Keratinocyte (primary cell): ENCODE data around the gene ZIC5. TPM values are rescaled to one million over a fixed set of nuclear protein-coding genes. Genes with fewer than 3 reads are reported as not detected.

Source experiments
- DNase-seq: peaks from one replicate; pipeline ENCODE4 v3.0.0-alpha.2; 2011; ENCODE audit warnings: low read depth, missing footprints, low spot score
- FAIRE-seq: peaks from 2 replicates; lab custom pipeline; 2011; peaks lifted over from hg19 to GRCh38; lab: Jason Lieb, UNC
- H2AFZ ChIP-seq: 2 replicates; pipeline ENCODE4 v1.6.0; 2012; ENCODE audit warnings: low read length, control low read depth, inconsistent platforms; ENCODE audit not compliant: control insufficient read depth
- H3K27ac ChIP-seq: 2 replicates; pipeline ENCODE4 v1.5.1; 2011; ENCODE audit warnings: low read length; ENCODE audit not compliant: control insufficient read depth, insufficient read depth
- H3K27me3 ChIP-seq: 3 replicates; pipeline ENCODE4 v1.6.0; 2011; ENCODE audit warnings: low read length; ENCODE audit not compliant: control insufficient read depth, insufficient read depth; ENCODE audit errors: extremely low read depth
- H3K36me3 ChIP-seq, 2 experiments: 2 replicates in 1 of 2; 3 replicates in 1 of 2; pipeline ENCODE4 v1.5.1; 2011; ENCODE audit warnings: low read length in 2 of 2, mild to moderate bottlenecking in 1 of 2; ENCODE audit not compliant: control insufficient read depth in 2 of 2, insufficient read depth in 2 of 2; ENCODE audit errors: extremely low read depth in 1 of 2
- H3K4me1 ChIP-seq: 3 replicates; pipeline ENCODE4 v1.5.1; 2011; ENCODE audit warnings: low read length; ENCODE audit not compliant: control insufficient read depth, insufficient read depth; ENCODE audit errors: extremely low read depth
- H3K4me2 ChIP-seq: 3 replicates; pipeline ENCODE4 v1.6.0; 2011; ENCODE audit warnings: low read depth, low read length; ENCODE audit not compliant: control insufficient read depth, insufficient read depth; ENCODE audit errors: extremely low read depth
- H3K4me3 ChIP-seq, 3 experiments: fragments of 200-600 bp in 1 of 3; sonication (generic) in 1 of 3; 2 replicates in 2 of 3; 3 replicates in 1 of 3; pipeline ENCODE4 v1.5.1; 2011 to 2016; ENCODE audit warnings: low read length in 3 of 3, mild to moderate bottlenecking in 3 of 3, control low read depth in 2 of 3, inconsistent platforms in 1 of 3, low read depth in 1 of 3, mixed read lengths in 1 of 3, mixed run types in 1 of 3, moderate library complexity in 1 of 3; ENCODE audit not compliant: control insufficient read depth in 2 of 3, insufficient read depth in 2 of 3; ENCODE audit errors: extremely low read depth in 1 of 3
- H3K79me2 ChIP-seq: 2 replicates; pipeline ENCODE4 v1.6.0; 2012; ENCODE audit warnings: low read length; ENCODE audit not compliant: control insufficient read depth, insufficient read depth
- H3K9ac ChIP-seq: 3 replicates; pipeline ENCODE4 v1.6.0; 2011; ENCODE audit warnings: low read length; ENCODE audit not compliant: control insufficient read depth, insufficient read depth; ENCODE audit errors: extremely low read depth
- H3K9me1 ChIP-seq: 3 replicates; pipeline ENCODE4 v1.6.0; 2011; ENCODE audit warnings: low read length; ENCODE audit not compliant: control insufficient read depth, insufficient read depth; ENCODE audit errors: extremely low read depth
- H3K9me3 ChIP-seq: 2 replicates; pipeline ENCODE4 v1.5.1; 2012; ENCODE audit warnings: low read depth, low read length; ENCODE audit not compliant: control insufficient read depth
- H4K20me1 ChIP-seq: 3 replicates; pipeline ENCODE4 v1.6.0; 2011; ENCODE audit warnings: low read length; ENCODE audit not compliant: control insufficient read depth, insufficient read depth; ENCODE audit errors: extremely low read depth
- CTCF ChIP-seq, 3 experiments: IDR thresholded peaks in 1 of 3; conservative IDR thresholded peaks in 1 of 3; optimal IDR thresholded peaks in 1 of 3; 2 replicates in 2 of 3; 3 replicates in 1 of 3; pipeline versions ENCODE3 to v1.5.1; 2011; ENCODE audit warnings: low read length in 3 of 3, mild to moderate bottlenecking in 3 of 3, moderate library complexity in 2 of 3, control low read depth in 1 of 3, inconsistent platforms in 1 of 3; ENCODE audit not compliant: insufficient read depth in 2 of 3; ENCODE audit errors: extremely low read depth in 1 of 3
- EZH2 ChIP-seq: IDR thresholded peaks from one replicate; pipeline ENCODE4 v1.6.1; 2012; ENCODE audit warnings: inconsistent platforms, mild to moderate bottlenecking, low read length, moderate library complexity
- dilution Hi-C: fragments of 300-500 bp; cut with MboI; formaldehyde crosslinking; loops from one replicate; pipeline ENCODE4 v1.7.0; 2020; ENCODE audit warnings: low sequenced_read_pairs; ENCODE audit not compliant: extremely low pct_ligation_motif_present
- polyA plus RNA-seq, 5 experiments: library from polyadenylated mRNA; depleted of rRNA in 3 of 5; stranded (reverse) in 3 of 5; stranded (forward) in 1 of 5; unstranded in 1 of 5; fragments of >200 nt; gene quantifications; 1 replicate in 1 of 5; 2 replicates in 3 of 5; 3 replicates in 1 of 5; pipeline versions ENCODE4 v1.2.1 to v1.2.3, GENCODE V29; 2011 to 2012; ENCODE audit warnings: missing spikeins in 2 of 5, low read depth in 1 of 5, low replicate concordance in 1 of 5

The ZIC5 gene
- polyA plus RNA-seq, 1 donor (not counting 4 experiments of a cell fraction or from before 2014, with no cell fraction given), result not detected

GRCh38 chr13:99969453-99969918, 2.1 kb downstream of the ZIC5 start:
- H3K9me1 ChIP-seq, result no peaks in the 10 kb centered on the region
- H3K27ac ChIP-seq, result no peak overlapping the region
- no peaks in the 10 kb centered on the region for H3K36me3 ChIP-seq
- no peaks in the 10 kb centered on the region for H3K79me2 ChIP-seq
- H3K4me2 ChIP-seq, result peak overlapping the region; percentile 62
- peaks cover 2% of the 10 kb centered on the region for H3K4me1 ChIP-seq
- peaks cover 5% of the 10 kb centered on the region for H3K9me3 ChIP-seq
- H2AFZ ChIP-seq, result no peak overlapping the region
- DNase-seq (no peak), FAIRE-seq (no peak)
- peaks cover 6% of the 10 kb centered on the region for H4K20me1 ChIP-seq
- dilution Hi-C loops, result no loop called here
- H3K4me3 ChIP-seq, result no peak overlapping the region
- H3K9ac ChIP-seq, result no peak overlapping the region
- peaks cover 93% of the 10 kb centered on the region for H3K27me3 ChIP-seq
- TF ChIP-seq EZH2 (no peak), CTCF (optimal IDR thresholded peaks at IDR 0.05 in 1 of 3, IDR thresholded peaks at IDR 0.05 in 1 of 3, conservative IDR thresholded peaks at IDR 0.05 in 1 of 3; ENCODE audit: extremely low read depth in 1 of 3, insufficient read depth in 2 of 3, low read length in 3 of 3) (no peak)

DNA sequence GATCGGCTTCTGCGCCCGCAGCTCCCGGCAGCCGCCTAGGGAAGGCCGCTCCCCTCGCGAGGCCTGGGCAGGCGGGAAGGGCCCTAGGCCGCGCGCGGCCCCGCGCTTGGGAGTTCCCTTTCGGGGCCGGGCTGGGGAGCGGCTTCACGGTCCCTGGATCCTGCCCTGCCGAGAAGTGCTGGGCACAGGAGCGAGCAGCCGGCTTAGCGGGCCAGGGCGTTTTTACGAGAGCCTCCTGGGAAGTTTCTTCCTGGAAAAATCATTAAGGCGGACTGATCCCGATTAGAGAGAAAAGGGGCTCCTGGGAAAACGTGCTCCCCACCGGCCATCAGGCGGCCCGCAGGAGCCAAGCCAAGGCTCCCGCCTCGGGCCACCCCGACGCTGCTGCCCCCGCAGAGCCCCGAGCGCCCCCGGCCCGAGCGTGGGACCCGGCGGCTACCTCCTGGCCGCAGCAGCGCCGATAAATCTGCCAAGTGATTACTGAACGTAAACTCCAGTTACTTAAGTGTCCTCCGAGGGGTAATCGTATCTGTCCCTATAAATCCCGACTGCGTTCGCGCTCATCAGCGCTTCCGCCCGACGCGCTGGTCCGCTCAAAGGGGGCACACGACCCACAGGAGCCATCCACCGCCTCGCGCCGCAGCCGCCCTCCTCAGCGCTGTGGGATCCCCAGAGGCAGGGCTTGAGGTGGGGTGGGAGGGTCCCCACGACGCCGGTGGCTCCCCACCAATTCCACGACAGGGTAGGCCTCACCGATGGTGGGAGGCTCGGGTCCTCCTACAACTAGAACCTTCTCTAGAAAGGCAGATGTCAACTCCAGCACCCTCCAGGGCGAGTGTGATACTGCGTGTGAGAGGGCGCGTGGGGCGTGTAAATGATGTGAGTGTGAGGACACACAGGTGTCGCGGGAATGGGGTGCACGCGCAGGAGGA, 2.8 kb downstream of the ZIC5 start:
- FAIRE-seq (no peak), DNase-seq (no peak)
- Histone ChIP-seq H3K9ac (no peak overlapping the region), H2AFZ (peak overlapping the region; percentile 19), H3K4me1 (peaks cover 2% of the 10 kb centered on the region), H3K9me3 (peaks cover 5% of the 10 kb centered on the region), H3K4me3 (peak overlapping the region in 1 of 3 experiments; percentile 7), H3K27ac (no peak overlapping the region), H3K9me1 (no peaks in the 10 kb centered on the region), H3K4me2 (peak overlapping the region; percentile 58), H3K79me2 (no peaks in the 10 kb centered on the region), H3K36me3 (no peaks in the 10 kb centered on the region), H4K20me1 (peaks cover 6% of the 10 kb centered on the region), H3K27me3 (peaks cover 91% of the 10 kb centered on the region)
- dilution Hi-C loops, result no loop called here
- TF ChIP-seq EZH2 (peak; percentile 100), CTCF (optimal IDR thresholded peaks at IDR 0.05 in 1 of 3, IDR thresholded peaks at IDR 0.05 in 1 of 3, conservative IDR thresholded peaks at IDR 0.05 in 1 of 3; ENCODE audit: extremely low read depth in 1 of 3, insufficient read depth in 2 of 3, low read length in 3 of 3) (no peak)
